ENCODE results near the gene CARM1. TPM values are rescaled to one million over a fixed set of nuclear protein-coding genes. Genes with fewer than 3 reads are reported as not detected.
"Not testable (repeated sequence)": the region's sequence is repeated elsewhere in the genome, so short reads cannot be mapped to it uniquely, and the experiment has no call there.

Gene CARM1
- total RNA-seq, 1 donor from 2014 or later = 56.7 TPM

DNA sequence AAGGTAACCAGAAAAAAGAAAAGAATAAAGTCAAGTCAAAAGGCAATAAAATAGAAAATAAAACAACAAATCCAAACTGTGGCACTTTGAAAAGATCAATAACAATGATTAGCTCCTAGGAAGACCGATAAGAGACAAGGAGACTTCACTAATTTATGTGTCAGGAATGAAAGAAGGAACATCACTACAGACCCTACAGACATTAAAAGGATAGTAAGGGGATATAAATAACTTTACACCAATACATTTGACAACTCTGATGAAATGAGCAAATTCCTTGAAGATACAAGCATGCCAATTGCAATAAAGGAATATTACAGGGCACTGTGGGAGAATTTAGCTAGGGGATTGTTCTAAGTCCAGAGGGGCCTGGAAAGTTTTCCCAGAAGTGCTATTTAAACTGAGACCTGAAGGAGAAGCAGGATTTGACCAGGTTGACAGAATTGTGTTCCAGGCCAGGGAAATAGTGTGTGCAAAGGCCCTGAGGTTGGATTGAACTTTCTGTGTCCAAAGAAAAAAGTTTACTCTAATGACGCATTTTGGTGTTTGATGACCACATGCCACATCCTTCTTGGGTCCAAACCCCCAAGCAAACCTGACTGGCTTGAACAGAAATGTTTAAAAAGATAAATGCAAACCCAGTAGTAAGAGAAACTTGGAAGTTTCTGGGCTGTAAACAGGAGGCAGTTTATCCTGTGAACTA, 24.7 kb upstream of the CARM1 start:
- no peak for DNase-seq (ENCODE audit: extremely low read depth, low read depth, low spot score)

DNA sequence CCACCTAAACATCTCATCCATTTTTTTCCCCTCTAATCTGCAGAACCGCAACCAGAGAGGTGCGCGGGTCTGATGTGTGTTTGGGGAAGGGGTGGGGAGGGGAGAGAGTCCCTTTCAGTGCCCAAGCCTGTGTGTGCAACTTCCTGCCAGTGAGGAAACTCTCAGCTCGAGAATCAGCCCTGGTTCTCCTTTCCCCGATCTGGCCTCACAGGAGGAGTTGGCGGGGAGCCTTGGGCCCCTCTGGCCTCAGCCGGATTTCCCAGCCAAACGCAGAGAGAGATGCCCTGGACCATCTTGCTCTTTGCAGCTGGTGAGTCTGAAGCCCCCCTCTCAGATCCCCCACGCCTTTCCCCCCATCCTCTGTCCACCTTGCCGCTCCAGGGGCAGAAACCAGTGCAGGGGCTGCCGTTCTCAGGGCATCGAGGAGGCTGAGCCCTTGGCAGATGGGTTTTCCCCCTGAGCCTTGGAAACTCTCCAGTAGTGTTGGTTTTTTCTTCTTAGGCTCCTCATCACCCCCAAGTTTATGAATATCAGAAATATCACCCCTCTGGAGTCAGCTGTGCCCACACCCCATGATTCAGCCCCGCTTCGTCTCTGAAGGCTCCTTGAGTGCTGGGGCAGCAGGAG, 23.0 kb upstream of the CARM1 start, which contains the start of gene C19orf38:
Gene C19orf38, plus strand, starts transcription at position 186 of the 627 bp plus-strand sequence. Its CDS starts 94 bp downstream, at position 280.
- DNase-seq (ENCODE audit: extremely low read depth, low read depth, low spot score) = no peak

DNA sequence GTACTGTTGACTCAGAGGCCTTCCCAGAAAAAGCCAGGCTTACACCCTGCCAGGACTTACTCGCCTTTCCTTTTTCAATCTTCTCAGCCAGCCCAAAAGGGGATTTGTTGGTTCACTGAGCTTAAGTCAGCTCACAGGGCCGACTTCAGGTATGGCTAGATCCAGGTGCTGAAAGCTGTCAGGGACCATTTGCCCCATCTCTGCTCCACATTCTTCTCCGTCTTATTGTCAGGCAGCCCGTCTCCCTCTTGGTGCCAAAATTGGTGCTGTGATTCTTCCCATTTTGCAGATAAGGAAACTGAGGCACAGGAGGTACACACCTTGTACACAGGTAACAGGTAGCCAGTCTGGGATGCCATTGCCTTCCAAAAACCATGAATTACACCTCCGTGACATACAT, 20.7 kb upstream of the CARM1 start:
- no peak for DNase-seq (ENCODE audit: extremely low read depth, low read depth, low spot score)

DNA sequence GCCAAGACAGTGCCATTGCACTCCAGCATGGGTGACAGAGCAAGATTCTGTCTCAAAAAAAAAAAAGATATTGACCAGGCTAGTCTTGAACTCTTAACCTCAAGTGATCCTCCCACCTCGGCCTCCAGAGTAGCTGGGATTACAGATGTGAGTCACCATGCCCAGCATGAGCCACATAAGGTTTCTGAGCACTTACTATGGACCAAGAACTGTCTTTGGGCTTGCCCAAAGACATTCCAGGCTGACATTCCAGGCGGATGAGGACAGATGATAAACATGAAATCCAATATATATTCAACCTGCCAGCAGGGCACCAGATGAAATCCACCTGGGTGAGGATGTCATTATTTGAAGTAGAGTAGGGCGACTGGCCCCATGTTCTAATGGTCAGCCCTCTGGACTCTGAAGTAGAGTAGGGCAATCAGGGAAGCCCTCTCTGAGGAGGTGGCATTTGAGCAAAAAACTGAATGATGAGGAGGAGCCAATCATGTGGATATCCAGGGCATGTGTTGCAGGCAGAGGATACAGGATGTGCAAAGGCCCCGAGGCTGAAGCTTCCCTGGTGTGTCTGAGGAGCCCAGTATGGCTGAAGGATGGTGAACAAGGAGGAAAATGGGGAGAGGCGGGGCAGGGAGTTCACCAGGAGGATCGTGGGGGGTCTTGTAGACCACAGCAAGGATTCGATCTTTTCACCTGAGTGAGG, 19.1 kb upstream of the CARM1 start:
- no peak for DNase-seq (ENCODE audit: extremely low read depth, low read depth, low spot score)

DNA sequence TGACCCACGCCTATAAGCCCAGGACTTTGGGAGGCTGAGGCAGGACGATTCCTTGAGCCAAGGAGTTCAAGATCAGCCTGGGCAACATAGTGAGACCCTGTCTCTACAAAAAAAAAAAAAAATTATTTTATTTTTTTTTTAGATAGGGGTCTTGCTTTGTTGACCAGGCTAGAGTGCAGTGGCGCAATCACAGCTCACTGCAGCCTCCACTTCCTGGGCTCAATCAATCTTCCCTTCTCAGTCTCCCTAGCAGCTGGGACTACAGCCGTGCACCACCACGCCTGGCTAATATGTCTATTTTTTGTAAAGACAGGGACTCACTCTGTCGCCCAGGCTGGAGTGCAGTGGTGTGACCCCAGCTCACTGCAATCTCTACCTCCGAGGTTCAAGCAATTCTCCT, 18.4 kb upstream of the CARM1 start:
- DNase-seq (ENCODE audit: extremely low read depth, low read depth, low spot score) = no peak

DNA sequence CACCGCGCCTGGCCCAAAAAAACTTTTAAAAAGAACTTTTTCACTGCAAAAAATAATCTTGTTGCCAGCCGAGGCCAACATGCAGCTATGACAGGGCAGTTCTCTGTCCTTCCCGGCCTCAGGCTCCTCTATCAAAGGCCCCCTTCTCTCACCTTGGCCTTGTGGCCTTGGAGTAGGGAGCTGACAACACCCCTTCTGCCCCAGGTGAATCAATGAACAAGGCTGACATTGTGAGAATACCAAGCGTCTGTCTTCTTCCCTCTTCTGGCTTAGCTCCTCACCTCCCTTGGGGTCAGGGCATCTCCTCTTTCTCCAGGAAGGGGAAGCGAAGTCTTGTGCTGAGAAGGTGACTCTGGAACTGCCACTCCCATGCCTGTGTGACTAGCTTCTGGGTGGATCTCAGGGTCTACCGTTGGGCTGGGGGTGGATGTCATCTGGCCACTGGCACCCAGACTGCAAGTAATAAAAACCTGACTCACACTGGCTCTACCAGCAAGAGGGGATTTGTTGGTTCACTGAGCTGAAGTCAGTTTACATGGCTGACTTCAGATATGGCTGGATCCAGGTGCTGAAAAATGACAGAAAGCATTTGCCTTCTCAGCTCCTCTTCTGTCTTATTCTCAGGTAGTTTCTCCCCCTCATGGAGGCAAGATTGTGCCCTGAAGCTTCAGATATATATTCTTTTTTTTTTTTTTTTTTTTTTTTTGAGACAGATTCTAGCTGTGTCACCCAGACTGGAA, 16.8 kb upstream of the CARM1 start:
- no peak for DNase-seq (ENCODE audit: extremely low read depth, low read depth, low spot score)

DNA sequence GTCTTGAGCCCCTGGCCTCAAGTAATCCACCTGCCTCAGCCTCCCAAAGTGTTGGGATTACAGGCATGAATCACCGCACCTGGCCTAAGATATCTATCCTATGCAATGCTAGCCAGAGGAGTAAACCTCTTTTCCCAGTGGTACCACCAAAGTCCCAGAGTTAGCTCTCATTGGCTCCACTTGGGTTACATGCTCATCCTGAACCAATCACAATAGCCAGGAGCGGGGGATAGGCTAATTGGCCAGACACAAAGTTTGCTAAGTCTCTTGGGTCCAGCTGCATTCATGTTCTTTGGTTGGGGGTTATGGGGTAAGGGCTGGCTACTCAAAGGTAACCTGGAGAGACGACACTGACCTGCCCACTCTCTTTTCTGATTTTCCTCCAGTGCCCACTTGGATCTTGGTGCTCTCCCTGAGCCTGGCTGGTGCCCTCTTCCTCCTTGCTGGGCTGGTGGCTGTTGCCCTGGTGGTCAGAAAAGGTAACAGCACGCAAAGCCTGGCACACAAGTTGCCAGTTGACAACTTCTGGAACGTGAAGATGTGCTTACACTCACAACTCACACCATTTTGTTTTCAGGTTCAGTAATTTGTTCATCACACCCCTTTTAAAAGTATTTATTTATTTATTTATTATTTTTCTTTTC, 15.4 kb upstream of the CARM1 start:
- no peak for DNase-seq (ENCODE audit: extremely low read depth, low read depth, low spot score)

DNA sequence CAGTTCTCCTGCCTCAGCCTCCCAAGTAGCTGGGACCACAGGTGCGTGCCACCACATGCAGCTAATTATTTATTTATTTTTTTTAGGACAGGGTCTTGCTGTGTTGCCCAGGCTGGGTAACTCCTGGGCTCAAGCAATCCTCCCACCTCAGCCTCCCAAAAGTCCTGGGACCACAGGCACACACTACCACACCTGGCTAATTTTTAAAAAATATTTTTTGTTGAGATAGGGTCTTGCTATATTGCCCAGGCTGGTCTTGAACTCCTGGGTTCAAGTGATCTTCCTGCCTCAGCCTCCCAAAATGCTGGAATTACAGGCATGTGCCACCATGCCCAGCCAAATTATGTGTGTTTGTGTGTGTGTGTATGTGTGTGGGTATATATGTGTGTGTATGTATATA, 14.5 kb upstream of the CARM1 start:
- DNase-seq (ENCODE audit: extremely low read depth, low read depth, low spot score) = not testable (repeated sequence)

DNA sequence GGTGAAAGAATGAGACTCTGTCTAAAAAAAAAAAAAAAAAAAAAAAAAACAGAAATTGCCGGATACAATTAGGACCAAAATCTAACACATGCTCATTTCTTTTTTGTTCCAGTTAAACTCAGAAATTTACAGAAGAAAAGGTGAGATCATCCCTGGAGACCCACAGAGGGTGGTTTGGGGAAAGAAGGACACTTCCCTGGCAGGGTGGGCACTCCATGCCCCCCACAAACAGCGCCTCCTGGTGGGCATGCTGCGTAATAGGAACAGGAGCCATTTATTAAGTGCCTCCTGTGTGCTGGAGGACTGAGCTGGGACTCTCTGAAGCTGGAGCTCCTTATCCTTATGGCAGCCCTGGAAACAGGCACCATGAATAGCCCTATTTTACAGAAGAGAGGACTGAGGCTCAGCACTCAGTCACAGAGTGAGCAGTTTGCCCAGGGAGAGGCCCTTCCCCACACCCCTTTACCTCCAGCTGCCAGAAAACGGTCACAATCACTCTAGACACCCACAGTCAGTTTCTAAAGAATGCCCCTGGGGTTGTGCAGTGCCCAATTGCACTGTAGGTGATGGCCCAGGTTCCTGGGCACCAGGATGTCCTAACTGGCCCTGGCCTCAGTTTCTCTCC, 13.0 kb upstream of the CARM1 start:
- DNase-seq (ENCODE audit: extremely low read depth, low read depth, low spot score) = no peak

DNA sequence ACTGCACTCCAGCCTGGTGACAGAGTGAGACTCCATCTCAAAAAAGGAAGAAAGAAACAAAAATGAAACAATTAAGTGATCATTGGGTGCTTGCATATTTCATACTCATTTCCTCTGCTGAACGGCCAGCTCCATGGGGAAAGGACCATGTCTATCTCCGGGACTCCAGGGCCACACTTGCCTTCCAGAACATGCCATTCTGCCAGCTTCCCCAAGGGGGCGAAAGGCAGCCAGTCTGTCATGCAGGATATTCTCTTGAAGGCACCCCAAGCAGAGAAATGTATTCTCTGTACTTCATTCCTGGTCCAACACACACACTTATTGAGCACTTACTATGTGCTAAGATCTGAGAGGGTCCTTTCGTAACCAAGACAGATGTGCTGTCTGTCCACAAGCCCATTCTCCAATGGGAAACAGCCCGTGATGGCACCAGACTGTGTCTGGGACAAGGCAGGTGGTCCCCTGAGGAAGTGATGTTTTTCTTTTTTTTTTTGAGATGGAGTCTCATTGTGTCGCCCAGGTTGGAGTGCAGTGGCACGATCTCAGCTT, 10.2 kb upstream of the CARM1 start:
- no peak for DNase-seq (ENCODE audit: extremely low read depth, low read depth, low spot score)

DNA sequence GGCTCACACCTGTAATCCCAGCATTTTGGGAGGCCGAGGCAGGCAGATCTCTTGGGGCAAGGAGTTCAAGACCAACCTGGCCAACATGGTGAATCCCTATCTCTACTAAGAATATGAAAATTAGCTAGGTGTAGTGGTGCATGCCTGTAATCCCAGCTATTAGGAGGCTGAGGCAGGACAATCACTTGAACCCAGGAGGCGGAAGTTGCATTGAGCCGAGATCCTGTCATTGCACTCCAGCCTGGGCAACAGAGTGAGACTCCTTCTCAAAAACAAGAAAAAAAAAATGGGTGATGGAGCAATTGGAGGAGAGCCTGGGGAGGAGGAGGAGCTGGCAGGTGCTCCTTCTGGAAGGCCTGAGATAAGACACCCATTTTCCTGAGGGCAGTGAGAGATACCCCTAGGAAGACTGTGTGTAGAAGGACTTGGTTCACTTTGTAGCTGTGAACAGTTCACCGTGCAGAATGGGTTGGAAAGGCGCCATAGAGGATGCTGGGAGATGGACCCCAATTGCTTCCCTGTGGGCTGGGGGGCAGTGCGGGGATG, 8.7 kb upstream of the CARM1 start:
- DNase-seq (ENCODE audit: extremely low read depth, low read depth, low spot score) = no peak

DNA sequence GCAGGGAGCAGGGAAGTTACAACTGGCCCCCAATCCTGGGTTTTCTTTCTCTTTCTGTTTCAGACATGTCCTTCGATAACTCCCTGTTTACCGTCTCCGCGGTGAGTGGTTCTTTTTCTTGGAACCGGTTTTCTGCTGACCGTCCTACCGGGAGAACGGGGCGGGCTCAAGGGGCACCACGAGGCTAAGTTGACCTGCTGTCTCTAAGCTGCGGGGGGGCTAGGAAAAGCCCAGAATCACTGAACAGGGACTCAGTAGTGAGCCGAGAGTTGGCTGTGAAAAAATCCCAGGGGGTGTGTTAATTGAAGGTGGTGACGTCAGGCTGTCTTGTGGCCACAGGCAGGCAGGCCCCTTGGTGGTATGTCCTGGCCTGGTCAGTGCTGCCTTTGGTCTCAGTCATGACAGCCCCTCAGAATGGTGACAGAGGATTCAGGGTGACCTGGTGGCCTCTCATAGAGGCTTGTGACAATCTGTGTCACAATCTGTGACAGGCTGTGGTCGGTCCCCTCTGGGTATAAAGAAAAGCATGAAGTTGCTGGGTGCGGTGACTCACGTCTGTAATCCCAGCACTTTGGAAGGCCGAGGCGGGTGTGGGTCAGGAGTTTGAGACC, 8.1 kb upstream of the CARM1 start:
- no peak for DNase-seq (ENCODE audit: extremely low read depth, low read depth, low spot score)

DNA sequence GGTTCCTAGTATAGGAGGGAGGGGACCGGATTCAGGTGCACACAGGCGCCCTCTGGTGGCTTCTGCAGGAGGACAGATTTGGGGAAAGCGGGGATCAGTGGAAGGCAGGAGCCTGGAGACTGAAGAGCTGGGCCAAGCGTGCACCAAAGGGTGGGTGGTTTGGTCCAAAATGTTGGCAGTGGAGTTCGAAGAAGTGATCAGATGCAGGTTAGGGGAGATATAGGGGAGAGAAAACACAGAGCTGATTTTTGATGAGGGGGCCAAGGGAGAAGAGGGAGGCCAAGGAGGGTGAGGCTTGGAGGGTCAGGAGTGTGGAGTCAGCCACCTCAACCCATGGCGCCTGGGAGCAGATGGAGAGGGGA, 6.8 kb upstream of the CARM1 start:
- DNase-seq (ENCODE audit: extremely low read depth, low read depth, low spot score) = no peak

DNA sequence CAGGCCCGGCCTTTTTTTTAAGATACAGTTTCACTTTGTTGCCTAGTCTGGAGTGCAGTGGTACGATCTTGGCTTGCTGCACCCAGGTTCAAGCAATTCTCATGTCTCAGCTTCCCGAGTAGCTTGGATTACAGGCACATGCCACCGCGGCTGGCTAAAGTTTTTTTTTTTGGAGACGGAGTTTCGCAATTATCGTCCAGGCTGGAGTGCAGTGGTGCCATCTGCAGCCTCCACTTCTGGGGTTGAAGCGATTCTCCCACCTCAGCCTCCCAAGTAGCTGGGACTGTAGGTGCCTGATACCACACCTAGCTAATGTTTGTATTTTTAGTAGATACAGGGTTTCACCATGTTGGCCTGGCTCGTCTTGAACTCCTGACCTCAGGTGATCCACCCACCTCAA, 4.9 kb upstream of the CARM1 start:
- DNase-seq (ENCODE audit: extremely low read depth, low read depth, low spot score) = no peak

DNA sequence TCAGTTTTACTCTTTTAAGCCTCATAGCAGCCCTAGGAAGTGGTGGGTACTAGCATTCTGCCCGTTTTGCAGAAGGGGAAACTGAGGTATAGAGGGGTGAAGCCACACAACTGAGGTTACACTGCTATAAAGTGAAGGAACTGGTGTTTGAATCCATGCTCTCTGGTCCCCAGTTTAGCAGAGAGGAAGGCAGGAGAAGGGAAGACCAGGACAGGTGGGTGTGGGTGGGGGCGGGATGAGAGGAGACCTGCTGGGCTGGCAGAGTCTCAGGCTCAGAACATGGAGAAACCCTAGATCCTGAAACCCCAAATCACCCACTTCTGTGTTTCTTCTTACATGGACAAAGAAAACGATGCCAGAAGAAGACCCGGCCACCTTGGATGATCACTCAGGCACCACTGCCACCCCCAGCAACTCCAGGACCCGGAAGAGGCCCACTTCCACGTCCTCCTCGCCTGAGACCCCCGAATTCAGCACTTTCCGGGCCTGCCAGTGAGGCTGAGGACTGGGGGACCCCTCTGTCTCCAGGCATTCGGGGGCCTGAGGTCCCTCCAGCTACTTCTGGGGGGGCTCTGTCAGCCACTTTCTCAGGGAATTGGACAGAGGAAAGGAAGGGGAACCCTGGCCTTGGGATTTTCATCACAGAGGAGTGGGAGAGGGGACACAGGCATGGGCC, 2.3 kb upstream of the CARM1 start:
- no peak for DNase-seq (ENCODE audit: extremely low read depth, low read depth, low spot score)

DNA sequence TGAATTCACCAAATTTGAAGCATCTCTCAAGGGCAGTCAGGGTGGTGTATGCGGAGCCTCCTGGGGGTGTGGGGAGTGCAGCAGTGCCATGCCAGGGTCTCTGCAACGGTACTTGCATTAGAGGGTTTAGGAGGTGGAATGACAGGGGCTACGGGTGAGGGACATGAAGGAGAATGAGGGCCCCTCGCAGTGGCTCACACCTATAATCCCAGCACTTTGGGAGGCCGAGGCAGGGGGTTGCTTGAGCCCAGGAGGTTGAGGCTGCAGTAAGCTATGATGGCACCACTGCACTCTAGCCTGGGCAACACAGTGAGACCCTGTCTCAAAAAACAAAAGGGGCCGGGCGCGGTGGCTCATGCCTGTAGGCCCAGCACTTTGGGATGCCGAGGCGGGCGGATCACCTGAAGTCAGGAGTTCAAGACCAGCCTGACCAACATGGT, 1.5 kb upstream of the CARM1 start:
- not testable (repeated sequence) for DNase-seq (ENCODE audit: extremely low read depth, low read depth, low spot score)

DNA sequence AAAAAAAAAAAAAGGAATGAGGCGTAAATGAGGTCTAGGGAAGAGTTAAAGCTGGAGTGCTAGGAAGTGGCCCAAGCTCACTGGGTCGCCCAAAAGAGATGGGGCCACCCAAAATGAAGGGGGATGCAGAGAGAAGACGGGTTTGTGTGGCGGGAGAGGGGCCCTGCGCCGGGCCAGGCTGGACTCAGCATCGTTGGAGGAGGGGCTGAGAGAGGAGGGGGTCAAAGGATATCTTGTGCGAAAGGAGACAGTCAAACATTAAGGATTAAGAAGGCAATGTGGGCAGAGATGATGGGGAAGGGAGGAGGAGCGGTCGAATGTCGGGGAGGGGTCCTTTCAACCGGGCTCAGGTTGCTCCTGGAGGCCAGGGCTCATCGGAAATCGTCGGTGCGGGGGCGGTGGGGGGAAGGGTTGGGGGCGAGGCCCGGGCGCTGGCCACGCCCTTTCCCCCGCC, 825 bp upstream of the CARM1 start:
- DNase-seq (ENCODE audit: extremely low read depth, low read depth, low spot score) = no peak

DNA sequence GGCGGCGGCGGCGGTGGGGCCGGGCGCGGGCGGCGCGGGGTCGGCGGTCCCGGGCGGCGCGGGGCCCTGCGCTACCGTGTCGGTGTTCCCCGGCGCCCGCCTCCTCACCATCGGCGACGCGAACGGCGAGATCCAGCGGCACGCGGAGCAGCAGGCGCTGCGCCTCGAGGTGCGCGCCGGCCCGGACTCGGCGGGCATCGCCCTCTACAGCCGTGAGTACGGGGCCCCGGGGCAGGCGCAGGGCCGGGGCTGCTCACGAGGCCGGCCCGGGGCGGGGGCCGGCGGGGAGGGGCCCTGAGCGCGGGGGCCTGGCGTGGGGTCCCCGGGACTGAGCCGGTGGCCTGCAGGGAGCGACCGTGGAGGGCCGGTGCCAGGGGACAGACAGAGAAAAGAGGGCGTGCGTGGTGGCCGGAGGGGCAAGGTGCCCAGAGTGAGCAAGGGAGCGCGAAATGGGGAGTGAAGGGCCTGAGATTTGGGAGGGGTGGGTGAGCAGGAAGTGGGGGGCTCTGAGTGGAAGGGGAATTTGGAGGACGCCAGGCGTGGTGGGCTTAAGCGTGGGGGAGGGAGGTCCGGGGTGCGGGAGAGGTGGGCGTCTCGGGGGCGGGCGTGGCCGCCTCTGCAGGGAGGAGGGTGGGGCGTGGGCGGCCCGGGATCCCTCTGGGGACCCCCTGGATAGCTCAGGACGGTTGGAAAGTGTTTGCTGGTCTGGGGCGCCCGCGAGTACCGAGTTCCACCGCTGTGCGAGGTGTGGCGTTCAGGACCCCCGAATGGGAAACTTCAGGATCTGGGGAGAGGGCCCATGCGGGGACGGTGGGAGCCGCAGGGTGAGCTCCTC, 575 bp downstream of the CARM1 start:
- DNase-seq (ENCODE audit: extremely low read depth, low read depth, low spot score) = no peak
